Measurements from ENCODE around the gene ATP6V1B1.

The ATP6V1B1 gene

DNA sequence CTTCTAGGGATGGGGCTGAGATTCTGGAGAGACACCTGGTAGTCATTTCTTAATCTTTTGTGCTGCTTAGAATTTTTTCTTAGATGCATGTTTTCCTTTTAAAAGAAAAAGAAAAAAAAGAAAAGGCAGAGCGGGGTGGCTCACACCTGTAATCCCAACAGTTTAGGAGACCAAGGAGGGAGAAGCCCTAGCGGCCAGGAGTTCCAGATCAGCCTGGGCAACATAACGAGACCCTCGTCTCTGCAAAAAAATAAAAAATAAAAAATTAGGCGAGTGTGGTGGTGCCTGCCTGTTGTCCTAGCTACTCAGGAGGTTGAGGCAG is 46.0 kb upstream of the ATP6V1B1 start:
- no peak for TF ChIP-seq TEAD4 (IDR thresholded peaks at IDR 0.05)

DNA sequence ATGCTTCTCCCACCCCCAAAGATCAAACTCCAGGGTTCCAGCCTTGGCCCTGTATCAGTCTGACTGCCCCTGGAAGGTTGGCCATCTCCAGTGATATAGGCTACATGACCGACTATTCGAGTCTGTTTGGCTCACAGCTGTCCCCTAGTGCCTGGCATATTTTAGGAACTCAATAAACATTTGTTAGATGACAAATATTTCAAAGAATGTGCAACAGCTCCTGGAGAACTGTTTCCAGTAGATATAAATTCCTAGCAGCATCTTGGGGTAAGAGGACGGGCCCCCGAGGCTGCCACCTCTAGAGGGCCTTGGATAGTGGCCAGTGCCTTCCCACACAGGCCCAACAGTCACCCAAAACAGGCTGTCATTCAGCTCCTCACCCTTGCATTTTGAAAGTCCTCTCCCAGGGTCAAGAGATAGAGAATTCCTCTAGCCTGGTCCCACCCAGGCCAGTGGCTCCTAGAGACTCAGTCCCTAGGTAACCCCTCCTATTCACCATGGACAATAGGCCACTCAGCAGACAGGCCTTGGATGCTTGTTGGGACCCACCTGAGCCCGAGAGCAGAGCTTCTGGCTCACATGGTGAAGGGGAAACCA is 45.1 kb upstream of the ATP6V1B1 start:
- TF ChIP-seq EGR1 (IDR thresholded peaks at IDR 0.05) (no peak), RAD21 (IDR thresholded peaks at IDR 0.05; ENCODE audit: low read depth) (no peak), EP300 (IDR thresholded peaks at IDR 0.05; ENCODE audit: borderline replicate concordance) (no peak), YY1 (IDR thresholded peaks at IDR 0.05; ENCODE audit: low read depth) (no peak), TAF1 (IDR thresholded peaks at IDR 0.05; ENCODE audit: low read depth) (no peak), CEBPB (IDR thresholded peaks at IDR 0.05) (no peak), TCF12 (IDR thresholded peaks at IDR 0.05; ENCODE audit: low read depth) (no peak), CREB1 (IDR thresholded peaks at IDR 0.05; ENCODE audit: low read depth) (no peak), TEAD4 (IDR thresholded peaks at IDR 0.05) (no peak), FOXM1 (IDR thresholded peaks at IDR 0.05; ENCODE audit: borderline replicate concordance, low read depth) (no peak)
- TF ChIP-seq, protein P1, sequence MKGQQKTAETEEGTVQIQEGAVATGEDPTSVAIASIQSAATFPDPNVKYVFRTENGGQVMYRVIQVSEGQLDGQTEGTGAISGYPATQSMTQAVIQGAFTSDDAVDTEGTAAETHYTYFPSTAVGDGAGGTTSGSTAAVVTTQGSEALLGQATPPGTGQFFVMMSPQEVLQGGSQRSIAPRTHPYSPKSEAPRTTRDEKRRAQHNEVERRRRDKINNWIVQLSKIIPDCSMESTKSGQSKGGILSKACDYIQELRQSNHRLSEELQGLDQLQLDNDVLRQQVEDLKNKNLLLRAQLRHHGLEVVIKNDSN (IDR thresholded peaks at IDR 0.05), result no peak
- TF ChIP-seq, protein P2, sequence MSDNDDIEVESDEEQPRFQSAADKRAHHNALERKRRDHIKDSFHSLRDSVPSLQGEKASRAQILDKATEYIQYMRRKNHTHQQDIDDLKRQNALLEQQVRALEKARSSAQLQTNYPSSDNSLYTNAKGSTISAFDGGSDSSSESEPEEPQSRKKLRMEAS (IDR thresholded peaks at IDR 0.05), result no peak
- TF ChIP-seq, protein P3, sequence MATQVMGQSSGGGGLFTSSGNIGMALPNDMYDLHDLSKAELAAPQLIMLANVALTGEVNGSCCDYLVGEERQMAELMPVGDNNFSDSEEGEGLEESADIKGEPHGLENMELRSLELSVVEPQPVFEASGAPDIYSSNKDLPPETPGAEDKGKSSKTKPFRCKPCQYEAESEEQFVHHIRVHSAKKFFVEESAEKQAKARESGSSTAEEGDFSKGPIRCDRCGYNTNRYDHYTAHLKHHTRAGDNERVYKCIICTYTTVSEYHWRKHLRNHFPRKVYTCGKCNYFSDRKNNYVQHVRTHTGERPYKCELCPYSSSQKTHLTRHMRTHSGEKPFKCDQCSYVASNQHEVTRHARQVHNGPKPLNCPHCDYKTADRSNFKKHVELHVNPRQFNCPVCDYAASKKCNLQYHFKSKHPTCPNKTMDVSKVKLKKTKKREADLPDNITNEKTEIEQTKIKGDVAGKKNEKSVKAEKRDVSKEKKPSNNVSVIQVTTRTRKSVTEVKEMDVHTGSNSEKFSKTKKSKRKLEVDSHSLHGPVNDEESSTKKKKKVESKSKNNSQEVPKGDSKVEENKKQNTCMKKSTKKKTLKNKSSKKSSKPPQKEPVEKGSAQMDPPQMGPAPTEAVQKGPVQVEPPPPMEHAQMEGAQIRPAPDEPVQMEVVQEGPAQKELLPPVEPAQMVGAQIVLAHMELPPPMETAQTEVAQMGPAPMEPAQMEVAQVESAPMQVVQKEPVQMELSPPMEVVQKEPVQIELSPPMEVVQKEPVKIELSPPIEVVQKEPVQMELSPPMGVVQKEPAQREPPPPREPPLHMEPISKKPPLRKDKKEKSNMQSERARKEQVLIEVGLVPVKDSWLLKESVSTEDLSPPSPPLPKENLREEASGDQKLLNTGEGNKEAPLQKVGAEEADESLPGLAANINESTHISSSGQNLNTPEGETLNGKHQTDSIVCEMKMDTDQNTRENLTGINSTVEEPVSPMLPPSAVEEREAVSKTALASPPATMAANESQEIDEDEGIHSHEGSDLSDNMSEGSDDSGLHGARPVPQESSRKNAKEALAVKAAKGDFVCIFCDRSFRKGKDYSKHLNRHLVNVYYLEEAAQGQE (IDR thresholded peaks at IDR 0.05; ENCODE audit: low read depth), result no peak

DNA sequence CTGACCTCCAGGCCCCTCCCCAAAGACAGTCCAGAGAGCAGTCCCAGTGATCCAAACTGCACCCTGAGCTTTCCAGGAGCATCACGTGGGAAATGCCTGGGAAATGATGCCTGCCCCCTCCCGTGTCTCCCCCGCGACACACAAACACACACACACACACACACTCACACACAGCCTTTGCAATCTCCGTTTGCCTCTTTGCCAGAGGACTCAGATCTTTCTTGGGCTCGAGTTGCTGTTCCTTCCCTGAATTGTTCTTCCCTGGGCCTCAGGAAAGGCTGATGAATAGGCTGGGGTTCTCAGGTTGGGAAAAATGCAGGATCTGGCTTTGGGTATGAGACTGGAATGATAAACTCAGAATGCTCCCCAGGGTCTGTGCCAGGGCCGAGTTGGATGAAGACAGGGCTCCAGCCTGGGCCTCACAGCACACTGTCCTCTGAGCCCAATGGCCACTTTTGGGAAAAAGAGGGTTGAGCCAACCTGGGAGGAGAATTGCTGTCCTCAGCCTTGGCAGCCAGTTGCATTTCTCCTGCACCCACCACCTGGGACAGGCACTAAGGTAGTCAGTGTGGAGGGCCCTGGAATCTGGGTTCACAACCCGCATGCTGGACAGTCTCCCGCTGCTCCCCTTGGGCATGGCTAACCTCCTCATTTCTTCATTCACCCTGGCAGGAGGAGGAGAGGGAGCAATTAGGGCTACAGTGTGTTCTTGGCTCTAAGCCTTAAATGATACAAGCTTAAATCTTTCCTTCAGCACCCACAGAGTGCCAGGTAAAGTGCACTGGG is 43.9 kb upstream of the ATP6V1B1 start:
- no peak for TF ChIP-seq EGR1 (IDR thresholded peaks at IDR 0.05)
- TF ChIP-seq, protein P2 (IDR thresholded peaks at IDR 0.05), result no peak
- TF ChIP-seq CEBPB (IDR thresholded peaks at IDR 0.05), result no peak
- TF ChIP-seq NFIC (IDR thresholded peaks at IDR 0.05), result no peak
- no peak for TF ChIP-seq FOXM1 (IDR thresholded peaks at IDR 0.05; ENCODE audit: borderline replicate concordance, low read depth)
- TF ChIP-seq, protein P1 (IDR thresholded peaks at IDR 0.05), result no peak
- TF ChIP-seq, protein P3 (IDR thresholded peaks at IDR 0.05; ENCODE audit: low read depth), result no peak
- no peak for TF ChIP-seq YY1 (IDR thresholded peaks at IDR 0.05; ENCODE audit: low read depth)
- TF ChIP-seq RAD21 (IDR thresholded peaks at IDR 0.05; ENCODE audit: low read depth), result no peak
- TF ChIP-seq TCF12 (IDR thresholded peaks at IDR 0.05; ENCODE audit: low read depth), result no peak
- no peak for TF ChIP-seq CREB1 (IDR thresholded peaks at IDR 0.05; ENCODE audit: low read depth)
- TF ChIP-seq EP300 (IDR thresholded peaks at IDR 0.05; ENCODE audit: borderline replicate concordance), result no peak
- no peak for TF ChIP-seq ZBTB7A (IDR thresholded peaks at IDR 0.05; ENCODE audit: low read depth)
- TF ChIP-seq TEAD4 (IDR thresholded peaks at IDR 0.05), result no peak
- TF ChIP-seq TAF1 (IDR thresholded peaks at IDR 0.05; ENCODE audit: low read depth), result no peak

DNA sequence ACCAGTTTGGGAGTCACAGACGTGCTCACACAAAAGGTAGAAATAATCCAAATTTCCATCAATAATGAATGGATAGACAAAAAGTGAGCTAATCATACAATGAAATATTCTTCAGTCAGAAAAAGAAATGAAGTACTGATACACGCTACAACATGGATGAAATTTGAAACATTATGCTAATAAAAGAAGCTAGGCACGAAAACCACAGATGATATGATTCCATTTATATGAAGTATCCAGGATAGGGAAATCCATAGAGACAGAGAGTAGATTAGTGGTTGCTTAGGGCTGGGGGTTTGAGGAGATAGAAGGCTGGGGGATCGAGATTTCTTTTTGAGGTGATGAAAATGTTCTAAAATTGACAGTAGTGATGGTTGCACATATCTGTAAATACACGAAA is 43.0 kb upstream of the ATP6V1B1 start:
- TF ChIP-seq RAD21 (IDR thresholded peaks at IDR 0.05; ENCODE audit: low read depth) (no peak), TAF1 (IDR thresholded peaks at IDR 0.05; ENCODE audit: low read depth) (no peak)

DNA sequence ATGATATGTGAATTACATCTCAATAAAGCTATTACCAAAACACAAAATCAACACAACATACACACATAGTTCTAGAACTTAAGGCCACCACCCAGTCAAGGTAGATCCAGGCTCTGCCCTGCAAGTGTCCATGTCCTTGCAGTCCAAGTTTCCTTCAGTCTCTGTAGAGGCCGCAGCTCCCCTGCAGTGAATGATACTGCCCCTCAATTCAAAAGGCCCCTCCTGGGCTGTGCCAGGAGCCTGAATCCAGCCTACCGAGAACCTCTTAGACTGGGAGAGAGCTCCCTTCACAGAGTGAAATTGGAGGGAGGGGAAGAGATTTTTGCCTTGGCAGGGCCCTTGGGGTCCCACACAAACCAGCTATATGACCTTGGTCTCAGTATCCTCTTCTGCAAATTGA is 42.5 kb upstream of the ATP6V1B1 start:
- TF ChIP-seq, protein P3 (IDR thresholded peaks at IDR 0.05; ENCODE audit: low read depth), result no peak
- TF ChIP-seq EP300 (IDR thresholded peaks at IDR 0.05; ENCODE audit: borderline replicate concordance) (no peak), TAF1 (IDR thresholded peaks at IDR 0.05; ENCODE audit: low read depth) (no peak), CREB1 (IDR thresholded peaks at IDR 0.05; ENCODE audit: low read depth) (no peak), RAD21 (IDR thresholded peaks at IDR 0.05; ENCODE audit: low read depth) (no peak), EGR1 (IDR thresholded peaks at IDR 0.05) (no peak), CEBPB (IDR thresholded peaks at IDR 0.05) (no peak), TEAD4 (IDR thresholded peaks at IDR 0.05) (no peak), YY1 (IDR thresholded peaks at IDR 0.05; ENCODE audit: low read depth) (no peak), TCF12 (IDR thresholded peaks at IDR 0.05; ENCODE audit: low read depth) (no peak), FOXM1 (IDR thresholded peaks at IDR 0.05; ENCODE audit: borderline replicate concordance, low read depth) (no peak), NFIC (IDR thresholded peaks at IDR 0.05) (no peak), ZBTB7A (IDR thresholded peaks at IDR 0.05; ENCODE audit: low read depth) (no peak)
- TF ChIP-seq, protein P1 (IDR thresholded peaks at IDR 0.05), result no peak
- TF ChIP-seq, protein P2 (IDR thresholded peaks at IDR 0.05), result no peak
